Caco-2 (cell line): Measurements from ENCODE around the gene GNB5. TPM values are rescaled to one million over a fixed set of nuclear protein-coding genes. Genes with fewer than 3 reads are reported as not detected.
"Not testable (repeated sequence)": the region's sequence is repeated elsewhere in the genome, so short reads cannot be mapped to it uniquely, and the experiment has no call there.

Experiments used
- BruUV-seq: library from RNA; stranded (reverse); fragments of 400-500 nt; replicated peaks from 2 replicates; lab custom pipeline; 2021; lab: Mats Ljungman, UMichigan
- CTCF ChIA-PET: fragments of 300-600 bp; sonication (Branson Sonifier 250); formaldehyde crosslinking; loops from one replicate; lab custom pipeline; 2022; ENCODE audit warnings: antibody characterized with exemption; lab: Charles Lee
- POLR2A ChIA-PET: fragments of 300-600 bp; sonication (Branson Sonifier 250); formaldehyde crosslinking; loops from one replicate; lab custom pipeline; 2022; ENCODE audit warnings: antibody characterized with exemption; lab: Charles Lee
- DNase-seq, 2 experiments: peaks; one replicate each; pipeline versions ENCODE4 v3.0.0 to v3.0.0-alpha.2; 2020 to 2022
- H3K27me3 ChIP-seq: replicated peaks from 2 replicates; pipeline ENCODE4 v1.6.0; 2011; ENCODE audit warnings: low read length; ENCODE audit not compliant: control insufficient read depth, insufficient read depth
- H3K36me3 ChIP-seq: 2 replicates; pipeline ENCODE4 v1.5.1; 2011; ENCODE audit warnings: low read length; ENCODE audit not compliant: control insufficient read depth, insufficient read depth
- H3K4me1 ChIP-seq: fragments of 250-450 bp; sonication (Bioruptor Pico); 2 replicates; pipeline ENCODE4 v1.5.1; 2020; ENCODE audit warnings: mild to moderate bottlenecking
- H3K4me3 ChIP-seq: 2 replicates; pipeline ENCODE4 v1.5.1; 2011; ENCODE audit warnings: low read depth, mild to moderate bottlenecking, control low read depth, low read length
- H3K9me3 ChIP-seq: fragments of 250-450 bp; sonication (Bioruptor Pico); 2 replicates; pipeline ENCODE4 v1.5.1; 2020; ENCODE audit warnings: mild to moderate bottlenecking, moderate library complexity
- H3K27ac Mint-ChIP-seq: one replicate; pipeline ENCODE4 v1.8.0; 2022; ENCODE audit warnings: mixed read lengths; ENCODE audit not compliant: unreplicated experiment
- H3K27me3 Mint-ChIP-seq: one replicate; pipeline ENCODE4 v1.8.0; 2022; ENCODE audit warnings: mixed read lengths; ENCODE audit not compliant: insufficient read depth, unreplicated experiment
- H3K36me3 Mint-ChIP-seq: one replicate; pipeline ENCODE4 v1.8.0; 2022; ENCODE audit warnings: mild to moderate bottlenecking, mixed read lengths; ENCODE audit not compliant: insufficient read depth, unreplicated experiment
- H3K4me1 Mint-ChIP-seq: one replicate; pipeline ENCODE4 v1.8.0; 2022; ENCODE audit warnings: low read depth, mixed read lengths; ENCODE audit not compliant: unreplicated experiment
- H3K4me3 Mint-ChIP-seq: one replicate; pipeline ENCODE4 v1.8.0; 2022; ENCODE audit warnings: mild to moderate bottlenecking, moderate library complexity, mixed read lengths; ENCODE audit not compliant: unreplicated experiment
- H3K9me3 Mint-ChIP-seq: one replicate; pipeline ENCODE4 v1.8.0; 2022; ENCODE audit warnings: mixed read lengths; ENCODE audit not compliant: unreplicated experiment
- CTCF ChIP-seq, 2 experiments: fragments of 200-600 bp in 1 of 2; IDR thresholded peaks; 1 replicate in 1 of 2; 2 replicates in 1 of 2; pipeline versions ENCODE4 v1.5.1 to v1.8.0; 2011 to 2022; ENCODE audit warnings: antibody characterized with exemption in 1 of 2, control low read depth in 1 of 2, inconsistent platforms in 1 of 2, low read depth in 1 of 2, low read length in 1 of 2, mild to moderate bottlenecking in 1 of 2, moderate library complexity in 1 of 2; ENCODE audit not compliant: insufficient read depth in 1 of 2, severe bottlenecking in 1 of 2, unreplicated experiment in 1 of 2
- intact Hi-C: fragments of 100-400 bp; cut with micrococcal nuclease; formaldehyde crosslinking; loops from one replicate; pipeline ENCODE4 v1.10.0; 2022; ENCODE audit not compliant: unreplicated experiment
- total RNA-seq: library from RNA; stranded (reverse); gene quantifications from 2 replicates; pipeline ENCODE4 v1.2.3, GENCODE V29; 2022

Gene GNB5
- total RNA-seq, 1 experiment from 2014 or later, result 23.2 TPM

DNA sequence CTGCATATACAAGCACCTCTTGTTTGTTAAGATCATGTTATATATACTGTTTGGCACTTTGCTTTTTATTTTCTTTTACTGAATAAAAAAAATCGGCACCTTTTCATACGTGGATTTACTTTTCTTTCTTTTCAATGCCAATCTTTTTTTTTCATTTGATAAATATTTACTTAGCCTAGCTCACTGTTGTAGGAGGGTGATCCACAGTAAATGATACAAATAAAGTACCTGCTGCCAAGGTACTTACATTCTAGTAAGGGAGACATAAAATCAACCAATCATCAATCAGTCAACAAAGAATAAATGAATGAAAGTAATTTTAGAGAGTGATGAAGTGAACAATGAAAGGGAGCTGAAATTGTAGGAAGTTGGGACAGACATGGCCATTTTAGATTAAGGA is 18.3 kb downstream of the GNB5 start:
- BruUV-seq, result no TSS peak
- H3K4me3 Mint-ChIP-seq, result no peak overlapping the region
- no peaks in the 10 kb centered on the region for H3K27me3 Mint-ChIP-seq
- DNase-seq, result no peak
- H3K36me3 Mint-ChIP-seq, result no peaks in the 10 kb centered on the region
- Histone ChIP-seq H3K27me3 (no peaks in the 10 kb centered on the region), H3K4me3 (no peak overlapping the region), H3K4me1 (no peaks in the 10 kb centered on the region), H3K9me3 (no peaks in the 10 kb centered on the region), H3K36me3 (no peaks in the 10 kb centered on the region)
- H3K9me3 Mint-ChIP-seq, result no peaks in the 10 kb centered on the region
- POLR2A ChIA-PET, result no interaction called here
- no peaks in the 10 kb centered on the region for H3K4me1 Mint-ChIP-seq
- no peak for TF ChIP-seq CTCF (IDR thresholded peaks at IDR 0.05; ENCODE audit: insufficient read depth in 1 of 2, low read depth in 1 of 2, low read length in 1 of 2, severe bottlenecking in 1 of 2, unreplicated experiment in 1 of 2)
- CTCF ChIA-PET, result interaction anchor here (1.0 kb wide), 1 partner anchor 11 kb away, joined by 3 read pairs; no protein-coding TSS in a partner anchor
- intact Hi-C loops, result no loop called here
- H3K27ac Mint-ChIP-seq, result no peak overlapping the region

- Mint-ChIP-seq H3K27me3 (no peaks in the 10 kb centered on the region), H3K4me3 (no peak overlapping the region), H3K36me3 (no peaks in the 10 kb centered on the region), H3K4me1 (peaks cover 1% of the 10 kb centered on the region), H3K27ac (no peak overlapping the region), H3K9me3 (no peaks in the 10 kb centered on the region)
- no peak overlapping the region for H3K4me3 ChIP-seq
- no TSS peak for BruUV-seq
- H3K27me3 ChIP-seq, result no peaks in the 10 kb centered on the region
- no peaks in the 10 kb centered on the region for H3K36me3 ChIP-seq
- intact Hi-C loops, result no loop called here
- ChIA-PET CTCF (interaction anchor here (1.0 kb wide), 1 partner anchor 36 kb away, joined by 4 read pairs; no protein-coding TSS in a partner anchor), POLR2A (no interaction called here)
- no peak for TF ChIP-seq CTCF (IDR thresholded peaks at IDR 0.05; ENCODE audit: insufficient read depth in 1 of 2, low read depth in 1 of 2, low read length in 1 of 2, severe bottlenecking in 1 of 2, unreplicated experiment in 1 of 2)
- DNase-seq, result no peak
- H3K4me1 ChIP-seq, result no peaks in the 10 kb centered on the region
- H3K9me3 ChIP-seq, result no peaks in the 10 kb centered on the region
Measured at GRCh38 chr15:52171807-52172206, 19.4 kb downstream of the GNB5 start.

DNA sequence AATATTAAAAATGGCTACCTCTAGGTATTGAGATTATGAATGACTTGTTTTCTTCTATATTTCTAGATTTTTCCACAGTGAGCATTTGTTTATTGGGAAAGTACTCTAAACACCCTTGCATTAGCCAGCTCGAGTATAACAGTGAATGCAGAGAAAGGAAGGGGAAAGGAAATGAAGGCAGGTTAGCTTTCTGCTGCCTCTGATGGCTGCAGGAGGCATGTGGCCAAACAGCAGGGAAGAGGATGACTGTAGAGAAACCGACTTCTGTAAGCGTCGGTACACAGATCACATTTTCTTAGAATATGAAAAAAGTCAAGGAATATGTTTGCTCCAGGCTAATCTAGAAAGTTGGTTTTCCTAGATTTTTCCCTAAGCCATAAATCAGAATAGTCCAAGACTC is 19.8 kb downstream of the GNB5 start:
- H3K4me3 Mint-ChIP-seq, result no peak overlapping the region

GRCh38 chr15:52170199-52170598 is 21.0 kb downstream of the GNB5 start:
- H3K27me3 Mint-ChIP-seq, BruUV-seq, H3K36me3 ChIP-seq, intact Hi-C loops, H3K9me3 Mint-ChIP-seq, H3K4me1 ChIP-seq, H3K9me3 ChIP-seq, H3K36me3 Mint-ChIP-seq, H3K4me1 Mint-ChIP-seq, DNase-seq, H3K27me3 ChIP-seq, H3K27ac Mint-ChIP-seq, H3K4me3 Mint-ChIP-seq, POLR2A ChIA-PET, H3K4me3 ChIP-seq: not testable (repeated sequence)
- CTCF ChIA-PET, result interaction anchor here (0.7 kb wide), 1 partner anchor 12 kb away, joined by 4 read pairs; no protein-coding TSS in a partner anchor

More for the DNA sequence above, 19.8 kb downstream of the GNB5 start:
- BruUV-seq, result no TSS peak
- H3K27me3 ChIP-seq, result no peaks in the 10 kb centered on the region
- H3K27me3 Mint-ChIP-seq, result no peaks in the 10 kb centered on the region
- CTCF ChIA-PET, result interaction anchor here (1.0 kb wide), 1 partner anchor 37 kb away, joined by 4 read pairs; no protein-coding TSS in a partner anchor
- POLR2A ChIA-PET, result no interaction called here
- no peaks in the 10 kb centered on the region for H3K9me3 Mint-ChIP-seq
- TF ChIP-seq CTCF (IDR thresholded peaks at IDR 0.05; ENCODE audit: insufficient read depth in 1 of 2, low read depth in 1 of 2, low read length in 1 of 2, severe bottlenecking in 1 of 2, unreplicated experiment in 1 of 2), result no peak
- intact Hi-C loops, result no loop called here
- no peaks in the 10 kb centered on the region for H3K36me3 ChIP-seq
- H3K4me3 ChIP-seq, result no peak overlapping the region
- H3K4me1 Mint-ChIP-seq, result peaks cover 5% of the 10 kb centered on the region
- DNase-seq, result no peak
- no peaks in the 10 kb centered on the region for H3K36me3 Mint-ChIP-seq
- H3K9me3 ChIP-seq, result no peaks in the 10 kb centered on the region
- no peak overlapping the region for H3K27ac Mint-ChIP-seq
- no peaks in the 10 kb centered on the region for H3K4me1 ChIP-seq

GRCh38 chr15:52165494-52166131 is 25.6 kb downstream of the GNB5 start:
- H3K27ac Mint-ChIP-seq, H3K9me3 Mint-ChIP-seq, H3K9me3 ChIP-seq, BruUV-seq, H3K4me3 ChIP-seq, H3K4me3 Mint-ChIP-seq, POLR2A ChIA-PET, H3K27me3 Mint-ChIP-seq, intact Hi-C loops, H3K4me1 ChIP-seq, H3K36me3 ChIP-seq, H3K27me3 ChIP-seq, DNase-seq, H3K36me3 Mint-ChIP-seq: not testable (repeated sequence)
- CTCF ChIA-PET, result interaction anchor here (2.6 kb wide), 1 partner anchor 43 kb away, joined by 9 read pairs; no protein-coding TSS in a partner anchor
- peaks cover 13% of the 10 kb centered on the region for H3K4me1 Mint-ChIP-seq
